Effector memory CD4-positive, alpha-beta T cell (primary cell): ENCODE results near the gene LRIG3.

Experiments
- DNase-seq, 3 donors: peaks; one replicate each; pipeline ENCODE4 v3.0.0-alpha.2; 2020
- H3K27ac ChIP-seq: 2 replicates; pipeline ENCODE4 v1.7.0; 2013; ENCODE audit warnings: mild to moderate bottlenecking, low read length, moderate library complexity; ENCODE audit not compliant: insufficient read depth, poor library complexity, severe bottlenecking
- H3K27me3 ChIP-seq: replicated peaks from 2 replicates; pipeline ENCODE4 v1.7.0; 2013; ENCODE audit warnings: mild to moderate bottlenecking, low read length; ENCODE audit not compliant: insufficient read depth, control insufficient read depth, poor library complexity, severe bottlenecking
- H3K36me3 ChIP-seq: 2 replicates; pipeline ENCODE4 v1.7.0; 2013; ENCODE audit warnings: mild to moderate bottlenecking, low read length, moderate library complexity; ENCODE audit not compliant: control insufficient read depth, insufficient read depth
- H3K4me1 ChIP-seq: 2 replicates; pipeline ENCODE4 v1.7.0; 2013; ENCODE audit warnings: low read length, mild to moderate bottlenecking; ENCODE audit not compliant: control insufficient read depth, insufficient read depth, poor library complexity, severe bottlenecking
- H3K4me3 ChIP-seq: 2 replicates; pipeline ENCODE4 v1.7.0; 2013; ENCODE audit warnings: low read length, low read depth, mild to moderate bottlenecking; ENCODE audit not compliant: insufficient read depth, poor library complexity, severe bottlenecking
- H3K9me3 ChIP-seq: 2 replicates; pipeline ENCODE4 v1.7.0; 2013; ENCODE audit warnings: mild to moderate bottlenecking, low read length, moderate library complexity; ENCODE audit not compliant: control insufficient read depth

The LRIG3 gene

GRCh38 chr12:58920961-58921861 lies 907 bp upstream of the LRIG3 start:
- no peaks in the 10 kb centered on the region for H3K9me3 ChIP-seq
- no peaks in the 10 kb centered on the region for H3K4me1 ChIP-seq
- DNase-seq: no peak
- peaks cover 3% of the 10 kb centered on the region for H3K27me3 ChIP-seq
- H3K4me3 ChIP-seq: no peak overlapping the region
- H3K27ac ChIP-seq: no peak overlapping the region
- no peaks in the 10 kb centered on the region for H3K36me3 ChIP-seq

GRCh38 chr12:58919231-58920101 lies 838 bp downstream of the LRIG3 start:
- no peaks in the 10 kb centered on the region for H3K4me1 ChIP-seq
- H3K4me3 ChIP-seq: no peak overlapping the region
- no peak overlapping the region for H3K27ac ChIP-seq
- H3K36me3 ChIP-seq: no peaks in the 10 kb centered on the region
- DNase-seq: no peak
- peaks cover 3% of the 10 kb centered on the region for H3K27me3 ChIP-seq
- no peaks in the 10 kb centered on the region for H3K9me3 ChIP-seq

GRCh38 chr12:58918469-58918844 lies 1.8 kb downstream of the LRIG3 start:
- no peaks in the 10 kb centered on the region for H3K4me1 ChIP-seq
- H3K36me3 ChIP-seq: no peaks in the 10 kb centered on the region
- DNase-seq: no peak
- H3K27ac ChIP-seq: no peak overlapping the region
- H3K4me3 ChIP-seq: no peak overlapping the region
- no peaks in the 10 kb centered on the region for H3K9me3 ChIP-seq
- H3K27me3 ChIP-seq: peaks cover 3% of the 10 kb centered on the region

- Histone ChIP-seq H3K27me3 (peaks cover 3% of the 10 kb centered on the region), H3K36me3 (no peaks in the 10 kb centered on the region), H3K4me3 (no peak overlapping the region), H3K4me1 (no peaks in the 10 kb centered on the region), H3K27ac (no peak overlapping the region), H3K9me3 (no peaks in the 10 kb centered on the region)
- DNase-seq: no peak
Measured at GRCh38 chr12:58917699-58918468, 2.4 kb downstream of the LRIG3 start.

- Histone ChIP-seq H3K4me1 (no peaks in the 10 kb centered on the region), H3K9me3 (no peaks in the 10 kb centered on the region), H3K27ac (no peak overlapping the region), H3K36me3 (no peaks in the 10 kb centered on the region), H3K27me3 (peaks cover 3% of the 10 kb centered on the region), H3K4me3 (no peak overlapping the region)
- DNase-seq: no peak
Measured at GRCh38 chr12:58916921-58917511, 3.3 kb downstream of the LRIG3 start.

- DNase-seq: no peak
- Histone ChIP-seq H3K27me3 (no peaks in the 10 kb centered on the region), H3K27ac (no peak overlapping the region), H3K4me1 (no peaks in the 10 kb centered on the region), H3K36me3 (no peaks in the 10 kb centered on the region), H3K4me3 (no peak overlapping the region), H3K9me3 (no peaks in the 10 kb centered on the region)
Measured at GRCh38 chr12:58916161-58916621, 4.1 kb downstream of the LRIG3 start.

- Histone ChIP-seq H3K4me1 (no peaks in the 10 kb centered on the region), H3K27ac (no peak overlapping the region), H3K27me3 (no peaks in the 10 kb centered on the region), H3K9me3 (no peaks in the 10 kb centered on the region), H3K36me3 (no peaks in the 10 kb centered on the region), H3K4me3 (no peak overlapping the region)
- no peak for DNase-seq
Measured at GRCh38 chr12:58915634-58916033, 4.7 kb downstream of the LRIG3 start.

- H3K9me3 ChIP-seq: no peaks in the 10 kb centered on the region
- no peak overlapping the region for H3K27ac ChIP-seq
- H3K36me3 ChIP-seq: no peaks in the 10 kb centered on the region
- no peaks in the 10 kb centered on the region for H3K27me3 ChIP-seq
- no peaks in the 10 kb centered on the region for H3K4me1 ChIP-seq
- DNase-seq: no peak
- no peak overlapping the region for H3K4me3 ChIP-seq
Measured at GRCh38 chr12:58915037-58915436, 5.3 kb downstream of the LRIG3 start.

- no peak overlapping the region for H3K27ac ChIP-seq
- H3K4me1 ChIP-seq: no peaks in the 10 kb centered on the region
- H3K4me3 ChIP-seq: no peak overlapping the region
- no peaks in the 10 kb centered on the region for H3K36me3 ChIP-seq
- no peaks in the 10 kb centered on the region for H3K9me3 ChIP-seq
- no peak for DNase-seq
- H3K27me3 ChIP-seq: no peaks in the 10 kb centered on the region
Measured at GRCh38 chr12:58914457-58914856, 5.8 kb downstream of the LRIG3 start.
